HCT116 (cell line): ENCODE results near the gene IFI30.

Experiments
- CTCF ChIP-seq, 3 experiments: fragments of 200-600 bp in 1 of 3; sonication (generic) in 1 of 3; IDR thresholded peaks in 2 of 3; conservative IDR thresholded peaks in 1 of 3; 2 replicates each; pipeline ENCODE4 v1.5.1; 2012 to 2017; ENCODE audit warnings: low read depth in 2 of 3, low read length in 2 of 3, antibody characterized with exemption in 1 of 3, borderline replicate concordance in 1 of 3, control low read depth in 1 of 3, mild to moderate bottlenecking in 1 of 3, mixed read lengths in 1 of 3, mixed run types in 1 of 3, moderate library complexity in 1 of 3; ENCODE audit not compliant: insufficient read depth in 1 of 3
- EZH2 ChIP-seq: fragments of 200-600 bp; sonication (generic); IDR thresholded peaks from 2 replicates; pipeline ENCODE4 v1.6.1; 2017; ENCODE audit warnings: antibody characterized with exemption, mixed run types
- MAX ChIP-seq: IDR thresholded peaks from 2 replicates; pipeline ENCODE4 v1.6.1; 2012
- POLR2AphosphoS5 ChIP-seq: IDR thresholded peaks from 2 replicates; pipeline ENCODE4 v1.6.1; 2011; ENCODE audit warnings: mild to moderate bottlenecking, low read depth, low read length, moderate library complexity

GRCh38 chr19:18160493-18160970 is 13.1 kb upstream of the IFI30 start:
- no peak for TF ChIP-seq CTCF (IDR thresholded peaks at IDR 0.05 in 2 of 3, conservative IDR thresholded peaks at IDR 0.05 in 1 of 3; ENCODE audit: borderline replicate concordance in 1 of 3, insufficient read depth in 1 of 3, low read depth in 2 of 3, low read length in 2 of 3)
- no peak for TF ChIP-seq EZH2
- no peak for TF ChIP-seq POLR2AphosphoS5
- peak; percentile 11; the same call in 1 of the 2 replicates for TF ChIP-seq MAX
